AG10803 (cell line): ENCODE results near the gene MAP4K4.
A peak's percentile ranks its signal among the peaks of the same experiment; 100 is the strongest.

Experiments
- DNase-seq: peaks from one replicate; pipeline ENCODE4 v3.0.0; 2010; ENCODE audit warnings: low read depth
- H3K4me3 ChIP-seq: 2 replicates; pipeline ENCODE4 v1.5.1; 2011; ENCODE audit warnings: mild to moderate bottlenecking, low read length, control low read depth
- TF ChIP-seq, protein P1 (sequence below): conservative IDR thresholded peaks from 2 replicates; pipeline ENCODE4 v1.5.1; 2011; ENCODE audit warnings: mild to moderate bottlenecking, low read length, control low read depth, inconsistent platforms

MAP4K4 gene

GRCh38 chr2:101802329-101802728, 104.8 kb downstream of the MAP4K4 start:
- no peak overlapping the region for H3K4me3 ChIP-seq
- TF ChIP-seq, protein P1, sequence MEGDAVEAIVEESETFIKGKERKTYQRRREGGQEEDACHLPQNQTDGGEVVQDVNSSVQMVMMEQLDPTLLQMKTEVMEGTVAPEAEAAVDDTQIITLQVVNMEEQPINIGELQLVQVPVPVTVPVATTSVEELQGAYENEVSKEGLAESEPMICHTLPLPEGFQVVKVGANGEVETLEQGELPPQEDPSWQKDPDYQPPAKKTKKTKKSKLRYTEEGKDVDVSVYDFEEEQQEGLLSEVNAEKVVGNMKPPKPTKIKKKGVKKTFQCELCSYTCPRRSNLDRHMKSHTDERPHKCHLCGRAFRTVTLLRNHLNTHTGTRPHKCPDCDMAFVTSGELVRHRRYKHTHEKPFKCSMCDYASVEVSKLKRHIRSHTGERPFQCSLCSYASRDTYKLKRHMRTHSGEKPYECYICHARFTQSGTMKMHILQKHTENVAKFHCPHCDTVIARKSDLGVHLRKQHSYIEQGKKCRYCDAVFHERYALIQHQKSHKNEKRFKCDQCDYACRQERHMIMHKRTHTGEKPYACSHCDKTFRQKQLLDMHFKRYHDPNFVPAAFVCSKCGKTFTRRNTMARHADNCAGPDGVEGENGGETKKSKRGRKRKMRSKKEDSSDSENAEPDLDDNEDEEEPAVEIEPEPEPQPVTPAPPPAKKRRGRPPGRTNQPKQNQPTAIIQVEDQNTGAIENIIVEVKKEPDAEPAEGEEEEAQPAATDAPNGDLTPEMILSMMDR = no peak
- DNase-seq = no peak

DNA sequence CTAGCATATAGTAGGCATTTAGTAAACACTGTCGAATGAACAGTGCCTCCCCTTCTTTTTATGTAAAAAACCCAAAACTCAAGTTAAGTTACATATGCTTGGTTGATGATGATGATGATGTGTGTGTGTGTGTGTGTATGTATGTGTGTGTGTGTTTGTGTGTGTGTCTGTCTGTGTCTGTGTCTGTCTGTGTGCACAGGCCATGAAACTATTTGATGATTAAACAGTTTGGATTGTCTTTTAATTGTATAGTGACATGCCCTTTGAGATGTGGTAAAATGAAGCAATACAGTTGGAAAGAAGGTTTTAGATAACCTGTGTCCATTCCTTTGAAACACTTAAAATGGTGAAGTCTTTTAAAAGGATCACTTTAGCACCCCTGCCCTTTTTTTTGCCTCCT, 105.6 kb downstream of the MAP4K4 start:
- TF ChIP-seq, protein P1 = no peak
- DNase-seq = peak; percentile 75
- no peak overlapping the region for H3K4me3 ChIP-seq

GRCh38 chr2:101803945-101804696, 106.6 kb downstream of the MAP4K4 start:
- TF ChIP-seq, protein P1 = no peak
- no peak overlapping the region for H3K4me3 ChIP-seq
- DNase-seq = peak; percentile 68

- TF ChIP-seq, protein P1 = no peak
- DNase-seq = no peak
- no peak overlapping the region for H3K4me3 ChIP-seq
Observed at GRCh38 chr2:101805152-101806088, 107.9 kb downstream of the MAP4K4 start.

DNA sequence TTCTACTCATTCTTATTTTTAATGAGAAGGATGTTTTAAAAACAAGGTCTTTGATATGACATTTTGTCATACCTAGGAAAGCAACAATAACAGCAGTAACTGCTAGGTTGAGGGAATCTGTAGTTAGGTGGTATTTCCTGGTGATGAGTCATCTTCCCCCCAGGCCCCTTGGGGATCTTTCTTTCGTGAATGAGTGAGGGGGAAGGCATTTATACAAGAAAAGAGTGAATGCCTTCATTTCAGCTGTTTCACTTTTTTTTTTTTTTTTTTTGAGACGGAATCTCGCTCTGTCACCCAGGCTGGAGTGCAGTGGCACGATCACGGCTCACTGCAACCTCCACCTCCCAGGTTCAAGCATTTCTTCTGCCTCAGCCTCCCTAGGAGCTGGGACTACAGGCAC, 108.6 kb downstream of the MAP4K4 start:
- DNase-seq = peak; percentile 72
- TF ChIP-seq, protein P1 = no peak
- no peak overlapping the region for H3K4me3 ChIP-seq

DNA sequence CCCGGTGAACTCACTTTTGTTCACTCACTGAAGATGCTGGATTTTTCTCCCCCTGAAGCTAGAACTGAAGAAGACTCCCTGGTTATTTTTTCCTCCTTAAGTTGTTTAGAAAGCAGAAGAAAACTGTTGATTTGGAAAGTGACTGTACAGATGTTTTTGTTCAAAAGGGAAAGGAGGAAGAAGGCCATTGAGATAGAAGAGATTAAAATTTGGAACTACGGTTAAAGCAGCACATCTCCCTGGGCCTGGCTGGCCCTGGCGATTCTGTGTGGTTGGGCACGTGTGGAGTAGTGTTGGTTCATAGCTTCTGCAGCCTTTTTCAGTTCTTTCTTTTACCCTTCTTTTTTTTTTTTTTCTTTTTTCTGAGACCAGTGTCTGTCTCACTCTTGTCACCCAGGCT, 109.2 kb downstream of the MAP4K4 start:
- TF ChIP-seq, protein P1 = no peak
- H3K4me3 ChIP-seq = no peak overlapping the region; the same call in 1 of the 2 replicates
- no peak for DNase-seq
